Fibroblast of upper back skin (primary cell): ENCODE results near the gene ATG9B.
A peak's percentile ranks its signal among the peaks of the same experiment; 100 is the strongest.

Experiments used
- DNase-seq: peaks from one replicate; pipeline ENCODE4 v3.0.0-alpha.2; 2013

The ATG9B gene

DNA sequence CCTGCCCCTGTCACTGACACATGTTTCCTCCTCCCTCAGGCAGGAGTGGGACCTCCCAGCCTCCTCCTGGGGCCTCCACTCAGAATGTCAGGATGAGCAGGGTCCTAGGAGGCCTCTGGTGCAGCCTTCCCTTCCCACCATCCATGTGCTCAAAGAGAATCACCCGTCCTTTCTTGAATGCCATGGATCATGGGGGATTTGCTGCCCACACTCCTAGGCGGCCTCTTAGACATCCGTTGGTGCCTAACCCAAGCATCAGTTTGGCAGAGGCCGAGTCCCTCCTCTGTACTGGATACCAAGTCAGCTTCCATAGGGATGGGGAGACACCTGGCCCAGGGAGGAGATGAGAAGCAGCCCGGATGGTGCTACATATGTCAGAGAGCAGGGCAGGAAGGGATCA lies 26.5 kb downstream of the ATG9B start:
- DNase-seq: no peak

- DNase-seq: no peak
Observed at GRCh38 chr7:150997075-150997511, 27.2 kb downstream of the ATG9B start.

GRCh38 chr7:150996376-150997074 lies 27.8 kb downstream of the ATG9B start:
- DNase-seq: no peak

DNA sequence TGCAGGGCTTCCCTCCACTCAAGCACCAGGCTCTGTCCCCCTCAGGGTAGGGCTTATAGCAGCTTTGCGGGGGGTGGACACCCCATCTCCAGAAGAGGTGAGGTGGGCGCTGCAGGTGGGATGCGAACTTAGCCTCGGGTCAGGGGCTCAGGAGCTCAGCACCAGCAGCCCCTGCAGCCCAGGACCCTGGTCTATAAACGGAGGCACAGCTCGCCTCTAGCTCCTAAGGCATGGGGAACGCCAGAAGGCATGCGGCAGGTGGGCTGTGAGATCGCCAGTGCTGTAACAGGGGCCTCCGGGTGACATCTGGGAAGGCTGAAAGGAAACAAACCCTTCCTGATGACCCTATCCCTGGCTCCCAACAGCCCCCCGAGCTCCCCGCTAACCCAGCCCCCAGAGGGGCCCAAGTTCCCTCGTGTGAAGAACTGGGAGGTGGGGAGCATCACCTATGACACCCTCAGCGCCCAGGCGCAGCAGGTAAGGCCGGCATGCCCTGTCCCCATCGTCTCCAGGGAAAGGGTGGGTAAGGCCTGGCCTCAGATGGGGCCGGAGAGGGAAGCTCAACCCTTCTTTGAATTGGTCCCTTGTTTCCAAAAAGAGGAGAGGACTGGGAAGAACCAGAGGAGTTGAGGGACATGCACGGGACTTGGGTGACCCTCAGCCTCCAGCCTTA lies 29.3 kb downstream of the ATG9B start:
- no peak for DNase-seq

GRCh38 chr7:150994141-150994837 lies 30.0 kb downstream of the ATG9B start:
- no peak for DNase-seq

GRCh38 chr7:150993511-150993910 lies 30.8 kb downstream of the ATG9B start:
- DNase-seq: no peak

- no peak for DNase-seq
Observed at GRCh38 chr7:150992833-150993302, 31.4 kb downstream of the ATG9B start.

DNA sequence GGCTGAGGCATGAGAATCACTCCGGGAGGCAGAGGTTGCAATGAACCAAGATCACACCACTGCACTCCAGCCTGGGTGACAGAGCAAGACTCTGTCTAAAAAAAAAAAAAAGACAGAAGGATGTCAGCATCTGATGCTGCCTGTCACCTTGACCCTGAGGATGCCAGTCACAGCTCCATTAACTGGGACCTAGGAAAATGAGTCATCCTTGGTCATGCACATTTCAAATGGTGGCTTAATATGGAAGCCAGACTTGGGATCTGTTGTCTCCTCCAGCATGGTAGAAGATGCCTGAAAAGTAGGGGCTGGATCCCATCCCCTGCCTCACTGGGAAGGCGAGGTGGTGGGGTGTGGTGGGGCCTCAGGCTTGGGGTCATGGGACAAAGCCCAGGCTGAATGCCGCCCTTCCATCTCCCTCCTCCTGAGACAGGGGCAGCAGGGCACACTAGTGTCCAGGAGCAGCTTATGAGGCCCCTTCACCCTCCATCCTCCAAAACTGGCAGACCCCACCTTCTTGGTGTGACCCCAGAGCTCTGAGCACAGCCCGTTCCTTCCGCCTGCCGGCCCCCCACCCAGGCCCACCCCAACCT lies 32.1 kb downstream of the ATG9B start:
- no peak for DNase-seq

- DNase-seq: no peak
Observed at GRCh38 chr7:150990416-150991186, 33.7 kb downstream of the ATG9B start, which contains the start of gene NOS3. NOS3 (plus strand) TSS chr7:150991017; CDS start chr7:150993804, 2,787 bp downstream.

- DNase-seq: no peak
Observed at GRCh38 chr7:150989456-150989855, 34.8 kb downstream of the ATG9B start.

- DNase-seq: peak; percentile 28
Observed at GRCh38 chr7:150988230-150989226, 35.8 kb downstream of the ATG9B start.

- no peak for DNase-seq
Observed at GRCh38 chr7:150986556-150986955, 37.7 kb downstream of the ATG9B start.

GRCh38 chr7:150986099-150986512 lies 38.2 kb downstream of the ATG9B start:
- peak; percentile 45 for DNase-seq

- DNase-seq: peak; percentile 29
Observed at GRCh38 chr7:150983893-150984368, 40.4 kb downstream of the ATG9B start.

DNA sequence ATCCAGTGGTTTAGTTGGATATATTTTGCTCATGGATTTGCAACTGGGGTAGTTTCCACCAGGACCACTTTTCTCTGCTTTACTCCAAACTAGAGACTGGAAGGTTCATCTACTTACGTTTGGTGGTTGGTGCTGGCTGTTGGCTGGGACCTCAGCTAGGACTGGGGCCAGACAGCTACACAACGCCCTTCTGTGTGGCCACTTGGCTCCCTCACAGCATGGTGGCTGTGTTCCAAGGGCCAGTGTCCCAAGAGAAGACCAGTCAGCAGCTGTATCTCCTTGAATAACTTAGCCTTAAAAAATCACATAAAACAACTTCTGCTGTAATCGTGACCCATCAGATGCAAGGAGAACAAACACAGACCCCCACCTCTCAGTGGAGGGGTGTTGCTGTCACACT lies 41.9 kb downstream of the ATG9B start:
- no peak for DNase-seq

DNA sequence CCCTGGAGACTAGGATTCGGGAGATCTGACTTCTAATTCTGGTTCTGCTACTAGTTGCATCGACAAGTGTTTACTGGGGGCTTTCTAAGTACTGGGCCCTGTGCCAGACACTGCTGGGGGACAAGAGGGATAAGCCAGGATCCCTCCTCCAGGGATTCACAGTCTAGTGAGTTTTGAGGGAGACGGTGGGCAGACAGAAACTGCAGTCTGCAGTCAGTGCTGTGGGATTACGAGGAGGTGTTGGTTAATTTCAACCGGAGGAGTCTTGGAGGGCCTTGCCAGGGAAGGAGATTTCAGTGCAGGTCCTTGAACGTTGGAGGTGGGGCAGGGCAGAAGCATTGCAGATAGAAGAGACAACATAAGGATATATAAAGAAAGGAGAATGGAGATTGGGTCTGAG lies 42.6 kb downstream of the ATG9B start:
- no peak for DNase-seq

DNA sequence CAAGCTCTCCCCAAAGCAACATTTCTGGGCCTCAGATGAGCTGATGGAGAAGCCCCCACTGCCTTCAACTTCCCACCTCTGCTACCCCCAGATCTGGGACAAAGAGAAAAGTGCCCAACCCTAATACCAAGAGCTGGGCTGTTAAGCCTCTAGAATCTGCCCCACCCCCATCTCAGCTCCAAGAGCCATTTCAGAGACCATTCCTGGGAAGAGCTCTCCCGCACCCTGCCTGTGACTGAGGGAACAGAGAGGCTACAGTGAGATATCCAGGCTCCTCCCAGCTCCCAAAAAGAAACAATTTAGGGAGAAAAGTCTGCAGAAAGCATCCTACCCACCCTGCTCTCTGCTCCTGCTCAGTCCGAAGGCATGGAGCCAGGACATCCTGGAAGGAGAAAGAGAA lies 43.6 kb downstream of the ATG9B start:
- no peak for DNase-seq

DNA sequence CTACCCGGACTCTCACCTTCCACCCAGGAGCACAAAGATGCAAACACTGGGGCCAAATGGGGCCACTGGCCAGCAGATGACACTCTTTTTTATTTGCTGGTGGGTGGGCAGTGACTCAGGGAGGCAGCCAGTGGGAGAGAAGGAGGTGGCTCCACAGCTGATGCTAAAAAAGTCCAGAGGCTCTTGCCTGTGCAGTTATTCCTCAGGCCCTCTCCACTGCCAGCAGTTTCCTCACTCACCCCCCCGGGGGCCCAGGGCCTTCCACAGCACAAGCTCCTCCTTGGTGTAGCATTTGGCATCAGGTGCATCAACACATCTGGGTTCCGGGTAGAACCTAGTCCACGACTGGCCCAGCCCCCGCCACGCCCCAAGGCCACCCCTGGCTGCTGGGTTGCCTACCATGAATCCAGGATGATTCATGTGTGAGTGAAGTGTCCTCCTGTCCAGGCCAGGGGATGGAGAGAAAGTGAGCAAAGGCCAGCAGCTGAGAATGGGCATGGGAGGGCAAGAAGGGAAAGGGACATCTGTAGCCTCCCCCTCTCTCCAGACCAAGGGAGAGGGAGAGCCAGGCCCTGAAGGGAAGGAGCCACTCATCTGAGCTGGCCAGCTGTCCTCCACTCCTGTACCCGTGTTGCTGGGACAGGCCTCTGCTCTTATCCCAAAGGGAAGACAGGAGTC lies 44.4 kb downstream of the ATG9B start:
- no peak for DNase-seq

DNA sequence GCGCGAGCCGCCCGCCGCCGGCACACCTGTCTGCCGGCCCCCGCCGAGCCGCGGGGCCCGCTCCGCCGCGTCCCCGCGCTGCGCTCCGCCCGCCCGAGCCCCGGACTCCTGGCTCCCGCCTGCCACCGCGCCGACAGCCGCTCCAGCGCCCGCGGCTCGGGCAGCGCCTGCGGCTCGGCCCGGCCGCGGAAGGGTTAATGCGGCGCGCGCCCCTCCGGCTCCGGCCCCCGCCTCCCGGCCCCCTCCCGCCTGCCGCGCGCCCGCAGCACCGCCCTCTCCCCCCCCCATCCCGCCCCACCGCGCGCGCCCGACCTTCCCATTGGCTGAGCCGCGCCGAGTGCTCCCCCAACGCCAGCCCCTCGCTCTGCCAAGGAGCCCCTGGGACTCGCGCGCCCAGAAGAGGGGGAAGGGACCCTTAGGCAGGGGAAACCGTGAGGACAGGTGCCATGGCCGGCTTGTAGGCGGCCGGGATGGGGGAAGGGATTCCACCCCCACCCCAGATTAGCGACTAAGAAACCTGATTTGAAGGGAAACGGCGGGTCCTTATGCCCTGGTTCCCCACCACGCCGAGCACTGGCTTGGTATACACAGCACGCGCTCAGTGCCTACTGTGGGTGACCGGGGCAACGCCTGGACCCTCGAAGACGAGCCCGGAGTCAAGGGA lies 46.0 kb downstream of the ATG9B start, which contains the start of gene KCNH2:
KCNH2 (minus strand) TSS at position 196 of the 664 bp plus-strand sequence. CDS start 408 bp downstream, outside the sequence.
- DNase-seq: no peak
